PC-9 (cell line): Measurements from ENCODE around the gene PHLDB2. TPM values are rescaled to one million over a fixed set of nuclear protein-coding genes. Genes with fewer than 3 reads are reported as not detected.

ENCODE experiments used
- BruUV-seq: library from RNA; stranded (reverse); fragments of 400-500 nt; replicated peaks from 2 replicates; lab custom pipeline; 2021; lab: Mats Ljungman, UMichigan
- CTCF ChIA-PET: fragments of 300-600 bp; sonication (Branson Sonifier 250); formaldehyde crosslinking; loops from one replicate; lab custom pipeline; 2022; ENCODE audit warnings: antibody characterized with exemption; lab: Charles Lee
- POLR2A ChIA-PET: fragments of 300-600 bp; sonication (Branson Sonifier 250); formaldehyde crosslinking; loops from one replicate; lab custom pipeline; 2022; ENCODE audit warnings: antibody characterized with exemption; ENCODE audit not compliant: unreplicated experiment; lab: Charles Lee
- DNase-seq, 2 experiments: peaks; one replicate each; pipeline versions ENCODE4 v3.0.0 to v3.0.0-alpha.2; 2015 to 2022; ENCODE audit warnings: mixed read lengths in 1 of 2
- H2AFZ ChIP-seq: fragments of 200-600 bp; sonication (generic); 2 replicates; pipeline ENCODE4 v1.8.1; 2017; ENCODE audit warnings: antibody characterized with exemption
- H3F3A ChIP-seq: fragments of 200-600 bp; sonication (generic); 2 replicates; pipeline ENCODE4 v1.8.1; 2017; ENCODE audit warnings: antibody characterized with exemption, mild to moderate bottlenecking, low read depth; ENCODE audit not compliant: insufficient read depth
- H3K27ac ChIP-seq: fragments of 200-600 bp; sonication (generic); 2 replicates; pipeline ENCODE4 v1.6.1; 2016; ENCODE audit warnings: mixed run types
- H3K27me3 ChIP-seq: fragments of 200-600 bp; sonication (generic); 2 replicates; pipeline ENCODE4 v1.6.1; 2016; ENCODE audit warnings: low read depth, mixed run types; ENCODE audit not compliant: insufficient read depth
- H3K36me3 ChIP-seq: fragments of 200-600 bp; sonication (generic); 2 replicates; pipeline ENCODE4 v1.6.1; 2016; ENCODE audit warnings: low read depth, mixed run types
- H3K4me1 ChIP-seq: fragments of 200-600 bp; sonication (generic); replicated peaks from 2 replicates; pipeline ENCODE4 v1.6.1; 2016; ENCODE audit warnings: mixed run types; ENCODE audit not compliant: insufficient read depth
- H3K4me2 ChIP-seq: fragments of 200-600 bp; sonication (generic); 2 replicates; pipeline ENCODE4 v1.6.1; 2017; ENCODE audit warnings: mixed run types
- H3K4me3 ChIP-seq: fragments of 200-600 bp; sonication (generic); 2 replicates; pipeline ENCODE4 v1.6.1; 2016; ENCODE audit warnings: mixed run types
- H3K79me2 ChIP-seq: fragments of 200-600 bp; sonication (generic); 2 replicates; pipeline ENCODE4 v1.6.1; 2017; ENCODE audit warnings: low read depth, mixed run types
- H3K9me2 ChIP-seq: fragments of 200-600 bp; sonication (generic); 2 replicates; pipeline ENCODE4 v1.8.1; 2017; ENCODE audit warnings: mild to moderate bottlenecking; ENCODE audit not compliant: insufficient read depth
- H3K9me3 ChIP-seq: fragments of 200-600 bp; sonication (generic); 2 replicates; pipeline ENCODE4 v1.8.1; 2016; ENCODE audit warnings: low read depth; ENCODE audit not compliant: insufficient read depth
- H4K20me1 ChIP-seq: fragments of 200-600 bp; sonication (generic); 2 replicates; pipeline ENCODE4 v1.8.1; 2017; ENCODE audit not compliant: insufficient read depth
- EZH2 ChIP-seq: fragments of 200-600 bp; sonication (generic); IDR thresholded peaks from 2 replicates; pipeline ENCODE4 v1.8.0; 2017; ENCODE audit warnings: antibody characterized with exemption, low read depth
- intact Hi-C: fragments of 100-400 bp; cut with micrococcal nuclease; formaldehyde crosslinking; loops from one replicate; pipeline ENCODE4 v1.10.0; 2022; ENCODE audit not compliant: unreplicated experiment
- total RNA-seq: library from RNA; stranded (reverse); gene quantifications from 2 replicates; pipeline ENCODE4 v1.2.3, GENCODE V29; 2021
- TF ChIP-seq, protein P1 (sequence below): fragments of 200-600 bp; sonication (generic); conservative IDR thresholded peaks from 2 replicates; pipeline ENCODE4 v1.6.1; 2017; ENCODE audit warnings: mixed run types, antibody characterized with exemption, mild to moderate bottlenecking, moderate library complexity

PHLDB2 gene
- total RNA-seq, 1 experiment from 2014 or later: 42.7 TPM

DNA sequence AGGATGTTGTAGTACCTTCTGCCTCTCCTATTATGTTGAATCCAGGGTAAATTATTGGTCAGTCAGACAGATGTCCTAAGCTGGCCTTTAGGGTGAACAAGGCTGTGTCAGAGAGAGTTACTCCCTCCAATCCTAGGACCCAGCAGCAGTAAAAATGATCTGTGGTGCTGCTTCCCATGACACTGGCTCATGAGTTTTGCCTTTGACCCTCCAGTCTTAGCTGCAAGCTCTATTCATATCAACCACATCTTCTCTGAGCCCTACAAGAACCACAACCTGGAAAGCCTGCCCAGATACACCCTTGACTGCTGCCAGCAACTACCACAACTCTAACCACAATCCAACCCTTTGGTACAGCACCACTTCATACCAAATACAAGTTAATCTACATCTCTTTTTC is 27.2 kb upstream of the PHLDB2 start:
- TF ChIP-seq EZH2: no peak
- TF ChIP-seq, protein P1, sequence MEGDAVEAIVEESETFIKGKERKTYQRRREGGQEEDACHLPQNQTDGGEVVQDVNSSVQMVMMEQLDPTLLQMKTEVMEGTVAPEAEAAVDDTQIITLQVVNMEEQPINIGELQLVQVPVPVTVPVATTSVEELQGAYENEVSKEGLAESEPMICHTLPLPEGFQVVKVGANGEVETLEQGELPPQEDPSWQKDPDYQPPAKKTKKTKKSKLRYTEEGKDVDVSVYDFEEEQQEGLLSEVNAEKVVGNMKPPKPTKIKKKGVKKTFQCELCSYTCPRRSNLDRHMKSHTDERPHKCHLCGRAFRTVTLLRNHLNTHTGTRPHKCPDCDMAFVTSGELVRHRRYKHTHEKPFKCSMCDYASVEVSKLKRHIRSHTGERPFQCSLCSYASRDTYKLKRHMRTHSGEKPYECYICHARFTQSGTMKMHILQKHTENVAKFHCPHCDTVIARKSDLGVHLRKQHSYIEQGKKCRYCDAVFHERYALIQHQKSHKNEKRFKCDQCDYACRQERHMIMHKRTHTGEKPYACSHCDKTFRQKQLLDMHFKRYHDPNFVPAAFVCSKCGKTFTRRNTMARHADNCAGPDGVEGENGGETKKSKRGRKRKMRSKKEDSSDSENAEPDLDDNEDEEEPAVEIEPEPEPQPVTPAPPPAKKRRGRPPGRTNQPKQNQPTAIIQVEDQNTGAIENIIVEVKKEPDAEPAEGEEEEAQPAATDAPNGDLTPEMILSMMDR: no peak
- ChIA-PET CTCF (no interaction called here), POLR2A (no interaction called here)
- no peaks in the 10 kb centered on the region for H3K79me2 ChIP-seq
- H3K4me1 ChIP-seq: peaks cover 6% of the 10 kb centered on the region; the same call in 1 of the 2 replicates
- 0 out of 2 replicates have a peak overlapping the region, but pooled peaks have one; percentile 20 for H2AFZ ChIP-seq
- no peak overlapping the region for H3K4me3 ChIP-seq
- no TSS peak for BruUV-seq
- DNase-seq: no peak
- intact Hi-C loops: no loop called here
- H3K9me2 ChIP-seq: no peaks in the 10 kb centered on the region
- H3K27ac ChIP-seq: no peak overlapping the region
- H3K9me3 ChIP-seq: no peaks in the 10 kb centered on the region
- H3K36me3 ChIP-seq: no peaks in the 10 kb centered on the region
- H3K27me3 ChIP-seq: no peaks in the 10 kb centered on the region
- H3K4me2 ChIP-seq: no peak overlapping the region
- H4K20me1 ChIP-seq: no peaks in the 10 kb centered on the region
- H3F3A ChIP-seq: peaks cover 17% of the 10 kb centered on the region; the same call in 1 of the 2 replicates

DNA sequence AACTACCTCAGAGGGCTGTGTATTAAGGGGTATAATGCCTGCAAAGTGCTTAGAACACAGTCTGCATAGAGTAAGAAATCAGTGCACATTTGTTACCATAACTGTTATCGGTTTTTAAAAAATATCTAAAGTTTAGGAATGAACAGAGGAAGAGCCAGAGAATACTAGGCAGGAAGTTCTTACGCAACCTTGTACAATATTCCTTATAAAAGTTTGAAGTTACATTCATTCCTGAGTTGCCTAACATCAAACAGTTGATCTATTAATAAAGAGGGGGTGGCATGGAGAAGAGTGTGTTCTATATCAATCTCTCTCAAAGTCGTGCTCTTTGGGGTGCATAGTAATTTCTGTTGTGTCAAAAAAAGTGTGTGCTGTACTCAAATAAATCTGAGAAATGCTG is 22.0 kb upstream of the PHLDB2 start:
- Histone ChIP-seq H3K9me2 (no peaks in the 10 kb centered on the region), H3K9me3 (no peaks in the 10 kb centered on the region), H3F3A (peaks cover 2% of the 10 kb centered on the region), H3K27me3 (no peaks in the 10 kb centered on the region), H3K4me2 (no peak overlapping the region), H3K27ac (no peak overlapping the region), H3K4me1 (no peaks in the 10 kb centered on the region), H3K36me3 (no peaks in the 10 kb centered on the region), H4K20me1 (no peaks in the 10 kb centered on the region), H2AFZ (no peak overlapping the region), H3K79me2 (no peaks in the 10 kb centered on the region), H3K4me3 (no peak overlapping the region)
- no peak for DNase-seq
- ChIA-PET CTCF (no interaction called here), POLR2A (no interaction called here)
- intact Hi-C loops: no loop called here
- BruUV-seq: no TSS peak
- no peak for TF ChIP-seq EZH2
- TF ChIP-seq, protein P1: no peak

DNA sequence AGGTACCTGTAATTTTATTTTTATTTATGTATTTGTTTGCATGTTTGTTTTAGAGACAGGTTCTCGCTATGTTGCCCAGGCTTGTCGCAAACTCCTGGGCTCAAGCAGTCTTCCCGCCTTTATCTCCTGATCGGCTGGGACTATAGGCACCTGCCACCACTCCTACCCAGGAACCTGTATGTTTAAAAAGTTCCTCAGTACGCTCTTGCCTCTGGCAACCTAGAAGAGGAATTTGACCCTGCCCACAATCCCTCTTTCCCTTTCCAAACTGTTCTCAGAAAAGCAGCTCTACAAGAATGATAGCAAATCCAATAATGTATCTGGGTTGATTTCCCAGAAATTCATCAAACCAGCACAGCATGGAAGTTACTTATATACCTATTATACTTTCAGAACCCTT is 20.9 kb upstream of the PHLDB2 start:
- intact Hi-C loops: no loop called here
- H3K27ac ChIP-seq: no peak overlapping the region
- H3K4me3 ChIP-seq: no peak overlapping the region
- no peaks in the 10 kb centered on the region for H3K79me2 ChIP-seq
- H3K9me2 ChIP-seq: no peaks in the 10 kb centered on the region
- ChIA-PET CTCF (no interaction called here), POLR2A (no interaction called here)
- no peaks in the 10 kb centered on the region for H3K9me3 ChIP-seq
- no peaks in the 10 kb centered on the region for H3K27me3 ChIP-seq
- H3K36me3 ChIP-seq: no peaks in the 10 kb centered on the region
- no peak overlapping the region for H2AFZ ChIP-seq
- H3K4me1 ChIP-seq: no peaks in the 10 kb centered on the region
- BruUV-seq: no TSS peak
- TF ChIP-seq, protein P1: no peak
- no peak for TF ChIP-seq EZH2
- no peaks in the 10 kb centered on the region for H4K20me1 ChIP-seq
- no peaks in the 10 kb centered on the region; the same call in 1 of the 2 replicates for H3F3A ChIP-seq
- no peak overlapping the region for H3K4me2 ChIP-seq
- no peak for DNase-seq
